ENCODE data around the gene BID.

- TF ChIP-seq, protein P1, sequence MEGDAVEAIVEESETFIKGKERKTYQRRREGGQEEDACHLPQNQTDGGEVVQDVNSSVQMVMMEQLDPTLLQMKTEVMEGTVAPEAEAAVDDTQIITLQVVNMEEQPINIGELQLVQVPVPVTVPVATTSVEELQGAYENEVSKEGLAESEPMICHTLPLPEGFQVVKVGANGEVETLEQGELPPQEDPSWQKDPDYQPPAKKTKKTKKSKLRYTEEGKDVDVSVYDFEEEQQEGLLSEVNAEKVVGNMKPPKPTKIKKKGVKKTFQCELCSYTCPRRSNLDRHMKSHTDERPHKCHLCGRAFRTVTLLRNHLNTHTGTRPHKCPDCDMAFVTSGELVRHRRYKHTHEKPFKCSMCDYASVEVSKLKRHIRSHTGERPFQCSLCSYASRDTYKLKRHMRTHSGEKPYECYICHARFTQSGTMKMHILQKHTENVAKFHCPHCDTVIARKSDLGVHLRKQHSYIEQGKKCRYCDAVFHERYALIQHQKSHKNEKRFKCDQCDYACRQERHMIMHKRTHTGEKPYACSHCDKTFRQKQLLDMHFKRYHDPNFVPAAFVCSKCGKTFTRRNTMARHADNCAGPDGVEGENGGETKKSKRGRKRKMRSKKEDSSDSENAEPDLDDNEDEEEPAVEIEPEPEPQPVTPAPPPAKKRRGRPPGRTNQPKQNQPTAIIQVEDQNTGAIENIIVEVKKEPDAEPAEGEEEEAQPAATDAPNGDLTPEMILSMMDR (IDR thresholded peaks at IDR 0.05; ENCODE audit: poor library complexity, severe bottlenecking) = no peak
- TF ChIP-seq EZH2 (IDR thresholded peaks at IDR 0.05; ENCODE audit: borderline replicate concordance, insufficient read depth, low read length, poor library complexity, severe bottlenecking) = no peak
- no peak for TF ChIP-seq EP300 (conservative IDR thresholded peaks at IDR 0.05; ENCODE audit: poor library complexity, severe bottlenecking)
Observed at GRCh38 chr22:17789379-17790200, 15.3 kb upstream of the BID start.

All from neural cell (in vitro differentiated cells).